Measurements from ENCODE around the gene MRPL23.

DNA sequence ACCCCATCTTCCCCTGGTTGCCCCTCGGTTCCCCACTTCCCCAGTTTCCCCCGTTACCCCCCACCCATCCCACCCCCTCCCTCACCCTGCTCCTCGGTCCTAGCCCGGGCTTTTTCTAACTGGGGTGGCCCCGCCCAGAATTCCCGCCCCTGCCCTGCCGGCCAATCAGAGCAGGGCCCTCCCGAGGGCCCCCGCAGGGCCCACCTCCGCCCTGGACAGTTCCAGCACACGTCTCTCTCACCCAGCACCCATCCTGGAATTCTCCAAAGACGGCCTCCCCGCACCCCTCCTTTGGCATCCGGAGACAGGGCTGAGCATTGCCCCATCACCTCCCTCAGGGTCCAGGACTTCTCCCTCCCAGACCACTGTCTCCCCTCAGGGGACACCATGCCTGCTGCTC, 50.6 kb downstream of the MRPL23 start, which contains the start of gene H19:
- TF ChIP-seq RAD21 (IDR thresholded peaks at IDR 0.05): no peak
- no peak for TF ChIP-seq SP1 (IDR thresholded peaks at IDR 0.05)
- TF ChIP-seq, protein P1, sequence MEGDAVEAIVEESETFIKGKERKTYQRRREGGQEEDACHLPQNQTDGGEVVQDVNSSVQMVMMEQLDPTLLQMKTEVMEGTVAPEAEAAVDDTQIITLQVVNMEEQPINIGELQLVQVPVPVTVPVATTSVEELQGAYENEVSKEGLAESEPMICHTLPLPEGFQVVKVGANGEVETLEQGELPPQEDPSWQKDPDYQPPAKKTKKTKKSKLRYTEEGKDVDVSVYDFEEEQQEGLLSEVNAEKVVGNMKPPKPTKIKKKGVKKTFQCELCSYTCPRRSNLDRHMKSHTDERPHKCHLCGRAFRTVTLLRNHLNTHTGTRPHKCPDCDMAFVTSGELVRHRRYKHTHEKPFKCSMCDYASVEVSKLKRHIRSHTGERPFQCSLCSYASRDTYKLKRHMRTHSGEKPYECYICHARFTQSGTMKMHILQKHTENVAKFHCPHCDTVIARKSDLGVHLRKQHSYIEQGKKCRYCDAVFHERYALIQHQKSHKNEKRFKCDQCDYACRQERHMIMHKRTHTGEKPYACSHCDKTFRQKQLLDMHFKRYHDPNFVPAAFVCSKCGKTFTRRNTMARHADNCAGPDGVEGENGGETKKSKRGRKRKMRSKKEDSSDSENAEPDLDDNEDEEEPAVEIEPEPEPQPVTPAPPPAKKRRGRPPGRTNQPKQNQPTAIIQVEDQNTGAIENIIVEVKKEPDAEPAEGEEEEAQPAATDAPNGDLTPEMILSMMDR (IDR thresholded peaks at IDR 0.05; ENCODE audit: low read depth, low read length, missing input control): no peak
- TF ChIP-seq GABPA (IDR thresholded peaks at IDR 0.05 in 1 of 2, conservative IDR thresholded peaks at IDR 0.05 in 1 of 2): no peak

All from liver (tissue), 3 donors.